ENCODE measurements around the gene SLC15A2.

DNA sequence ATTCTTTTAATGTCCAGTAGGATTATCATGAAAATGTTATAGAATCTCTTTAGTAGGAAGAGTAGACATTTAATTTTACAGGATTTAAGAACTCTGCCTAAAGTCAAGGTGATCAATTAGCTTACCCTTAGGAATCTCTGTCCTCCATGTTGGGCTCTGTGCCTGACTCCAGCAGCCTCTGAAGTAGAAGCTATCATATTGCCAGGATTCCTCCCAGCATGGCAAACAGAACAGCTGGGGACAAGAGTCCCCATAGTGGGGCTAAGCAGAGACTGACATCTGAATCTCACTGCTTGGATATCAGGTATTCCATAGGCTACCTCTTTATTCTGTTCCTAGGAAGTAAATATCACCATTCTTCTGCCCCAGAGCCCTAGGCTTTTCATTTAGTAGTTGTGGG, 1.5 kb downstream of the SLC15A2 start:
- TF ChIP-seq, protein P1, sequence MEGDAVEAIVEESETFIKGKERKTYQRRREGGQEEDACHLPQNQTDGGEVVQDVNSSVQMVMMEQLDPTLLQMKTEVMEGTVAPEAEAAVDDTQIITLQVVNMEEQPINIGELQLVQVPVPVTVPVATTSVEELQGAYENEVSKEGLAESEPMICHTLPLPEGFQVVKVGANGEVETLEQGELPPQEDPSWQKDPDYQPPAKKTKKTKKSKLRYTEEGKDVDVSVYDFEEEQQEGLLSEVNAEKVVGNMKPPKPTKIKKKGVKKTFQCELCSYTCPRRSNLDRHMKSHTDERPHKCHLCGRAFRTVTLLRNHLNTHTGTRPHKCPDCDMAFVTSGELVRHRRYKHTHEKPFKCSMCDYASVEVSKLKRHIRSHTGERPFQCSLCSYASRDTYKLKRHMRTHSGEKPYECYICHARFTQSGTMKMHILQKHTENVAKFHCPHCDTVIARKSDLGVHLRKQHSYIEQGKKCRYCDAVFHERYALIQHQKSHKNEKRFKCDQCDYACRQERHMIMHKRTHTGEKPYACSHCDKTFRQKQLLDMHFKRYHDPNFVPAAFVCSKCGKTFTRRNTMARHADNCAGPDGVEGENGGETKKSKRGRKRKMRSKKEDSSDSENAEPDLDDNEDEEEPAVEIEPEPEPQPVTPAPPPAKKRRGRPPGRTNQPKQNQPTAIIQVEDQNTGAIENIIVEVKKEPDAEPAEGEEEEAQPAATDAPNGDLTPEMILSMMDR (IDR thresholded peaks at IDR 0.05), result no peak
- no peak for TF ChIP-seq POLR2AphosphoS5 (IDR thresholded peaks at IDR 0.05; ENCODE audit: low read depth, low read length)
- TF ChIP-seq, protein P2, sequence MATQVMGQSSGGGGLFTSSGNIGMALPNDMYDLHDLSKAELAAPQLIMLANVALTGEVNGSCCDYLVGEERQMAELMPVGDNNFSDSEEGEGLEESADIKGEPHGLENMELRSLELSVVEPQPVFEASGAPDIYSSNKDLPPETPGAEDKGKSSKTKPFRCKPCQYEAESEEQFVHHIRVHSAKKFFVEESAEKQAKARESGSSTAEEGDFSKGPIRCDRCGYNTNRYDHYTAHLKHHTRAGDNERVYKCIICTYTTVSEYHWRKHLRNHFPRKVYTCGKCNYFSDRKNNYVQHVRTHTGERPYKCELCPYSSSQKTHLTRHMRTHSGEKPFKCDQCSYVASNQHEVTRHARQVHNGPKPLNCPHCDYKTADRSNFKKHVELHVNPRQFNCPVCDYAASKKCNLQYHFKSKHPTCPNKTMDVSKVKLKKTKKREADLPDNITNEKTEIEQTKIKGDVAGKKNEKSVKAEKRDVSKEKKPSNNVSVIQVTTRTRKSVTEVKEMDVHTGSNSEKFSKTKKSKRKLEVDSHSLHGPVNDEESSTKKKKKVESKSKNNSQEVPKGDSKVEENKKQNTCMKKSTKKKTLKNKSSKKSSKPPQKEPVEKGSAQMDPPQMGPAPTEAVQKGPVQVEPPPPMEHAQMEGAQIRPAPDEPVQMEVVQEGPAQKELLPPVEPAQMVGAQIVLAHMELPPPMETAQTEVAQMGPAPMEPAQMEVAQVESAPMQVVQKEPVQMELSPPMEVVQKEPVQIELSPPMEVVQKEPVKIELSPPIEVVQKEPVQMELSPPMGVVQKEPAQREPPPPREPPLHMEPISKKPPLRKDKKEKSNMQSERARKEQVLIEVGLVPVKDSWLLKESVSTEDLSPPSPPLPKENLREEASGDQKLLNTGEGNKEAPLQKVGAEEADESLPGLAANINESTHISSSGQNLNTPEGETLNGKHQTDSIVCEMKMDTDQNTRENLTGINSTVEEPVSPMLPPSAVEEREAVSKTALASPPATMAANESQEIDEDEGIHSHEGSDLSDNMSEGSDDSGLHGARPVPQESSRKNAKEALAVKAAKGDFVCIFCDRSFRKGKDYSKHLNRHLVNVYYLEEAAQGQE (IDR thresholded peaks at IDR 0.05; ENCODE audit: insufficient read depth in 1 of 2, low read depth in 2 of 2, low read length in 1 of 2), result no peak
- no peak for TF ChIP-seq TCF7L2 (IDR thresholded peaks at IDR 0.05; ENCODE audit: low read depth, low read length)
- no peak for TF ChIP-seq SIN3A (IDR thresholded peaks at IDR 0.05; ENCODE audit: borderline replicate concordance, insufficient read depth, low read depth, low read length)
